Gastroesophageal sphincter (tissue), 4 donors: Measurements from ENCODE around the gene ADORA2A. TPM values are rescaled to one million over a fixed set of nuclear protein-coding genes. Genes with fewer than 3 reads are reported as not detected.

Experiments
- ATAC-seq: fragments of 150-250 bp; one replicate; pipeline ENCODE4 v1.9.1; 2016; ENCODE audit warnings: mild to moderate bottlenecking, moderate library complexity
- H3K27ac ChIP-seq, 4 donors: fragments of 200-600 bp; sonication (generic) in 3 of 4; 1 replicate in 3 of 4; 2 replicates in 1 of 4; pipeline ENCODE4 v1.5.1; 2016 to 2019
- H3K27me3 ChIP-seq: fragments of 200-600 bp; sonication (generic); one replicate; pipeline ENCODE4 v1.5.1; 2019
- H3K36me3 ChIP-seq, 2 donors: fragments of 200-600 bp; sonication (generic); one replicate each; pipeline ENCODE4 v1.5.1; 2019; ENCODE audit warnings: control low read depth in 1 of 2
- H3K4me1 ChIP-seq, 3 donors: fragments of 200-600 bp; sonication (generic); 1 replicate in 2 of 3; 2 replicates in 1 of 3; pipeline ENCODE4 v1.5.1; 2016 to 2019; ENCODE audit warnings: control low read depth in 2 of 3
- H3K4me3 ChIP-seq, 2 donors: fragments of 200-600 bp; sonication (generic); one replicate each; pipeline ENCODE4 v1.5.1; 2019; ENCODE audit warnings: mild to moderate bottlenecking in 1 of 2, moderate library complexity in 1 of 2
- H3K9me3 ChIP-seq, 3 donors: fragments of 200-600 bp; sonication (generic); one replicate each; pipeline ENCODE4 v1.5.1; 2017 to 2019; ENCODE audit warnings: control low read depth in 2 of 3
- CTCF ChIP-seq, 4 experiments: fragments of 200-600 bp in 2 of 4; fragments of 450-650 bp in 2 of 4; sonication (generic) in 1 of 4; IDR thresholded peaks; one replicate each; pipeline ENCODE4 v1.5.1; 2017 to 2019; ENCODE audit warnings: antibody characterized with exemption in 4 of 4, mild to moderate bottlenecking in 2 of 4, moderate library complexity in 2 of 4
- EP300 ChIP-seq: sonication (generic); formaldehyde crosslinking; IDR thresholded peaks from one replicate; pipeline ENCODE4 v1.6.1; 2017; ENCODE audit warnings: antibody characterized with exemption, mild to moderate bottlenecking
- POLR2A ChIP-seq, 2 donors: fragments of 450-650 bp; IDR thresholded peaks; one replicate each; pipeline ENCODE4 v1.6.1; 2017; ENCODE audit warnings: antibody characterized with exemption in 2 of 2, mild to moderate bottlenecking in 2 of 2, moderate library complexity in 1 of 2
- POLR2AphosphoS5 ChIP-seq: sonication (generic); formaldehyde crosslinking; IDR thresholded peaks from one replicate; pipeline ENCODE4 v1.6.1; 2017; ENCODE audit warnings: antibody characterized with exemption
- WGBS, 2 donors: methylation state at CpG; one replicate each; pipeline ENCODE4 v1.1.5; 2018; ENCODE audit warnings: low coverage in 1 of 2; 5-methylcytosine and 5-hydroxymethylcytosine counted together
- total RNA-seq, 4 donors: library from RNA; depleted of rRNA; stranded (reverse); fragments of >200 nt; gene quantifications; one replicate each; pipeline ENCODE4 v1.1.0, GENCODE V29; 2016

The ADORA2A gene
- total RNA-seq, 4 donors from 2014 or later = 1.9 to 5.7 (median 3.3) TPM

- Histone ChIP-seq H3K4me3 (no peak overlapping the region), H3K36me3 (peaks cover 0 to 50% of the 10 kb centered on the region in 2 donors), H3K4me1 (peaks cover 0 to 27% (median 16%) of the 10 kb centered on the region in 3 donors), H3K9me3 (no peaks in the 10 kb centered on the region), H3K27ac (no peak overlapping the region), H3K27me3 (no peaks in the 10 kb centered on the region)
- no peak for ATAC-seq
- TF ChIP-seq POLR2A (IDR thresholded peaks at IDR 0.05) (no peak), CTCF (IDR thresholded peaks at IDR 0.05) (no peak), EP300 (no peak), POLR2AphosphoS5 (no peak)
Observed at GRCh38 chr22:24398409-24398808, 29.0 kb upstream of the ADORA2A start.

DNA sequence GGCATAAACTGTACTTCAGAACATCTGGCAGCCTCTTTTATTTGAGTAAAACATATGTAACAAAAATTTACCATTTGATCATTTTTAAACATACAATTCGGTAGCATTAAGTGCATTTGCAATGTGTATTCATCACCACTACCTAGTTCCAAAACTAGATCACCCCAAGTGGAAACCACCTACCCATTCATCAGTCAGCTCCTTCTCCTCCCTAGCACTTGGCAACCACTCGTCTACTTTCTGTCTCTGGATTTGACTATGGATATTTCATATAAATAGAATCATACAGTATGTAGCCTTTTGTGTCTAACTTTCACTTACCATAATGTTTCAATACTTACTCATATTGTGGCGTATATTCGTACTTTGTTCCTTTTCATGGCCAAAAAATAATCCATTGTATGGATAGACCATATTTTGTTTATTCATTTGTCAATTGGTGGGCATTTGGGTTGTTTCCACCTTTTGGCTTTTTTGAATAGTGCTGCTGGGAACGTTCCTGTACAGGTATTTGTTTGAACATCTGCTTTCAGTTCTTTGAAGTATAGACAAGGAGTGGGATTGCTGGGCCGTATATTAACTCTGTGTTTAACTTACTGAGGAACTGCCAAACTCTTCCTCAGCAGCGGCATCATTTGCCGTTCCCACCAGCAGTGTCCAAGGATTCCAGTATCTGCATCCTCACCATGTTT lies 27.2 kb upstream of the ADORA2A start:
- H3K27ac ChIP-seq = no peak overlapping the region
- H3K9me3 ChIP-seq = no peaks in the 10 kb centered on the region
- TF ChIP-seq CTCF (IDR thresholded peaks at IDR 0.05) (no peak), POLR2AphosphoS5 (no peak), EP300 (no peak), POLR2A (IDR thresholded peaks at IDR 0.05) (no peak)
- H3K36me3 ChIP-seq = peaks cover 0 to 49% of the 10 kb centered on the region in 2 donors
- no peak overlapping the region for H3K4me3 ChIP-seq
- peaks cover 0 to 38% (median 17%) of the 10 kb centered on the region in 3 donors for H3K4me1 ChIP-seq
- ATAC-seq = no peak
- 65 to 80% methylated on average over 8 of the region's 8 CpGs for WGBS, 2 donors
- H3K27me3 ChIP-seq = no peaks in the 10 kb centered on the region

DNA sequence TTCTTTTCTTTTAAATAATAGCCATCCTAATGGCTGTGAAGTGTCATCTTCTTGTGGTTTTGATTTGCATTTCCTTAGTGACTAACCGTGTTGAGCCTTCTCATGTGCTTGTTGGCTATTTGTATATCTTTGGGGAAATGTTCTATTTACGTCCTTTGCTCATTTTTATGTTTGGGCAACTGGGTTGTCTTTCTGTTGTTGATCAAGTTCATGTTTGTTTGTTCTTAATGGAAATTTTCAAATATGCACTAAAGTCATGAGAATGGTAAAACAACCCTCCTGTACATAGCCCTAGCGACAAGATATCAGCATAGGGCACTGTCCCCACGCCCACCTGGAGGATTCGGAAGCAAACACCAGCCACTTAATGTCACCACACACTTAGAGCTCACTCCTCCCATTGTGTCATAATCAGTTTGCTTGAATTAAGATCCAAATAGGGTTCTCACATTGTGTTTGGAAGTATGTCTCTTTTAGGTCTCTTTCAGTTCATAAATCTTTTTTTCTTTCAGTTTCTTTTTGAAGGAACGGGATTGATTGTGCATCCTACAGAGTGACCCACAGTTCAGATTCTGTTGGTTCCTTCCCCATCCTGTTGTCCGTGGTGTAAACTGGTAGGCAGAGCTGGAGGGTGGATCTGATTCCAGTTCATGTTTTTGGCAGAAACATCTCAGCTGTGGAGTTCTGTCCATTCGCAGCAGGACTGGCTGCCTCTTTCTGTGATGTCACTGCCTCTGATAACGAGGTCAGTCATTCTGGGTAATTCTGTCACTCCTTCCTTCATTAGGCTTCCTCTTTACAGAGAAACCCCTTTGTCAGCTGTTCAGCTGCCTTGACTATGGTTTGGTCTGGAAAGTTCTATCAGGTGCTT lies 26.4 kb upstream of the ADORA2A start:
- 67 to 70% methylated on average over 8 of the region's 9 CpGs for WGBS, 2 donors
- no peak for ATAC-seq
- H3K4me1 ChIP-seq = peaks cover 0 to 38% (median 17%) of the 10 kb centered on the region in 3 donors

GRCh38 chr22:24401931-24402367 lies 25.4 kb upstream of the ADORA2A start:
- no peak overlapping the region for H3K4me3 ChIP-seq
- no peaks in the 10 kb centered on the region for H3K27me3 ChIP-seq
- peak overlapping the region in 3 of 4 donors; percentile 6 to 72 (median 69) for H3K27ac ChIP-seq

More for the DNA sequence above, 26.4 kb upstream of the ADORA2A start:
- H3K27ac ChIP-seq = peak overlapping the region in 2 of 4 donors; percentile 6 to 69
- peaks cover 0 to 44% of the 10 kb centered on the region in 2 donors for H3K36me3 ChIP-seq
- TF ChIP-seq CTCF (IDR thresholded peaks at IDR 0.05) = no peak
- TF ChIP-seq EP300 = no peak
- no peak for TF ChIP-seq POLR2A (IDR thresholded peaks at IDR 0.05)
- TF ChIP-seq POLR2AphosphoS5 = no peak
- no peaks in the 10 kb centered on the region for H3K9me3 ChIP-seq
- H3K4me3 ChIP-seq = no peak overlapping the region
- no peaks in the 10 kb centered on the region for H3K27me3 ChIP-seq

More at GRCh38 chr22:24401931-24402367, 25.4 kb upstream of the ADORA2A start:
- TF ChIP-seq CTCF (IDR thresholded peaks at IDR 0.05) (no peak), EP300 (no peak), POLR2A (IDR thresholded peaks at IDR 0.05) (no peak), POLR2AphosphoS5 (no peak)
- H3K36me3 ChIP-seq = peaks cover 0 to 39% of the 10 kb centered on the region in 2 donors
- WGBS, 2 donors = 80 to 91% methylated on average over 1 to 5 of the region's 5 CpGs
- ATAC-seq = peak; percentile 15
- peaks cover 0 to 46% (median 17%) of the 10 kb centered on the region in 3 donors for H3K4me1 ChIP-seq
- H3K9me3 ChIP-seq = no peaks in the 10 kb centered on the region
